ENCODE measurements around the gene ZCCHC24. TPM values are rescaled to one million over a fixed set of nuclear protein-coding genes. Genes with fewer than 3 reads are reported as not detected.

Gene ZCCHC24
- total RNA-seq, 2 experiments from 2014 or later = 0.52 to 0.73 TPM

- Mint-ChIP-seq H3K27me3 (no peaks in the 10 kb centered on the region), H3K36me3 (ENCODE audit: low read depth) (no peaks in the 10 kb centered on the region), H3K9me3 (no peaks in the 10 kb centered on the region), H3K4me1 (no peaks in the 10 kb centered on the region), H3K27ac (no peak overlapping the region), H3K4me3 (no peak overlapping the region)
- ChIA-PET CTCF (interaction anchor here (0.6 to 0.9 kb wide), 2 partner anchors 55 to 104 kb away, joined by 3 to 4 read pairs; no protein-coding TSS in a partner anchor), POLR2A (no interaction called here)
- no peak for DNase-seq
Observed at GRCh38 chr10:79405995-79406515, 39.4 kb downstream of the ZCCHC24 start.

- H3K4me3 Mint-ChIP-seq = no peak overlapping the region
Observed at GRCh38 chr10:79405221-79405994, 40.0 kb downstream of the ZCCHC24 start.

GRCh38 chr10:79404690-79405131 is 40.7 kb downstream of the ZCCHC24 start:
- H3K4me1 Mint-ChIP-seq = peaks cover 1% of the 10 kb centered on the region
- H3K9me3 Mint-ChIP-seq = no peaks in the 10 kb centered on the region
- H3K27ac Mint-ChIP-seq = no peak overlapping the region
- no peak for DNase-seq
- no peaks in the 10 kb centered on the region for H3K27me3 Mint-ChIP-seq
- no peaks in the 10 kb centered on the region for H3K36me3 Mint-ChIP-seq (ENCODE audit: low read depth)
- CTCF ChIA-PET = interaction anchor here (1.1 to 1.4 kb wide), 3 partner anchors 10 to 30 kb away, joined by 3 to 4 read pairs (median 3); no protein-coding TSS in a partner anchor
- POLR2A ChIA-PET = no interaction called here
- H3K4me3 Mint-ChIP-seq = no peak overlapping the region

More at GRCh38 chr10:79405221-79405994, 40.0 kb downstream of the ZCCHC24 start:
- CTCF ChIA-PET = interaction anchor here (0.6 to 1.4 kb wide), 5 partner anchors 9 to 103 kb away, joined by 3 to 4 read pairs (median 3); no protein-coding TSS in a partner anchor
- H3K27me3 Mint-ChIP-seq = no peaks in the 10 kb centered on the region
- H3K9me3 Mint-ChIP-seq = no peaks in the 10 kb centered on the region
- H3K4me1 Mint-ChIP-seq = no peaks in the 10 kb centered on the region
- no peaks in the 10 kb centered on the region for H3K36me3 Mint-ChIP-seq (ENCODE audit: low read depth)
- POLR2A ChIA-PET = no interaction called here
- H3K27ac Mint-ChIP-seq = no peak overlapping the region
- no peak for DNase-seq

GRCh38 chr10:79404231-79404609 is 41.2 kb downstream of the ZCCHC24 start:
- H3K4me1 Mint-ChIP-seq = peaks cover 6% of the 10 kb centered on the region
- no peak for DNase-seq
- H3K27ac Mint-ChIP-seq = no peak overlapping the region
- H3K9me3 Mint-ChIP-seq = no peaks in the 10 kb centered on the region
- H3K36me3 Mint-ChIP-seq (ENCODE audit: low read depth) = no peaks in the 10 kb centered on the region
- H3K4me3 Mint-ChIP-seq = no peak overlapping the region
- no peaks in the 10 kb centered on the region for H3K27me3 Mint-ChIP-seq
- CTCF ChIA-PET = interaction anchor here (1.2 to 1.4 kb wide), 2 partner anchors 10 to 29 kb away, joined by 3 to 4 read pairs; no protein-coding TSS in a partner anchor
- POLR2A ChIA-PET = no interaction called here

GRCh38 chr10:79403441-79404230 is 41.8 kb downstream of the ZCCHC24 start:
- Mint-ChIP-seq H3K27me3 (no peaks in the 10 kb centered on the region), H3K36me3 (ENCODE audit: low read depth) (no peaks in the 10 kb centered on the region), H3K4me3 (no peak overlapping the region), H3K27ac (peak overlapping the region; percentile 25), H3K9me3 (no peaks in the 10 kb centered on the region), H3K4me1 (peaks cover 6% of the 10 kb centered on the region)
- ChIA-PET CTCF (no interaction called here), POLR2A (no interaction called here)
- DNase-seq = no peak

- Mint-ChIP-seq H3K9me3 (no peaks in the 10 kb centered on the region), H3K27ac (no peak overlapping the region), H3K36me3 (ENCODE audit: low read depth) (no peaks in the 10 kb centered on the region), H3K4me1 (peaks cover 6% of the 10 kb centered on the region), H3K4me3 (no peak overlapping the region), H3K27me3 (no peaks in the 10 kb centered on the region)
- ChIA-PET CTCF (no interaction called here), POLR2A (no interaction called here)
- no peak for DNase-seq
Observed at GRCh38 chr10:79402951-79403350, 42.5 kb downstream of the ZCCHC24 start.

- Mint-ChIP-seq H3K4me1 (peaks cover 6% of the 10 kb centered on the region), H3K36me3 (ENCODE audit: low read depth) (no peaks in the 10 kb centered on the region), H3K4me3 (no peak overlapping the region), H3K27me3 (no peaks in the 10 kb centered on the region), H3K9me3 (no peaks in the 10 kb centered on the region), H3K27ac (no peak overlapping the region)
- ChIA-PET CTCF (no interaction called here), POLR2A (no interaction called here)
- no peak for DNase-seq
Observed at GRCh38 chr10:79402625-79402946, 42.8 kb downstream of the ZCCHC24 start.

GRCh38 chr10:79401015-79401921 is 44.2 kb downstream of the ZCCHC24 start:
- H3K27ac Mint-ChIP-seq = no peak overlapping the region
- ChIA-PET POLR2A (no interaction called here), CTCF (interaction anchor here (0.9 to 1.2 kb wide), 2 partner anchors 10 to 60 kb away, joined by 3 read pairs; no protein-coding TSS in a partner anchor)
- H3K4me3 Mint-ChIP-seq = no peak overlapping the region
- no peaks in the 10 kb centered on the region for H3K36me3 Mint-ChIP-seq (ENCODE audit: low read depth)
- DNase-seq = no peak
- no peaks in the 10 kb centered on the region for H3K27me3 Mint-ChIP-seq
- no peaks in the 10 kb centered on the region for H3K9me3 Mint-ChIP-seq
- H3K4me1 Mint-ChIP-seq = peaks cover 6% of the 10 kb centered on the region

- no peak overlapping the region for H3K27ac Mint-ChIP-seq
- H3K27me3 Mint-ChIP-seq = no peaks in the 10 kb centered on the region
Observed at GRCh38 chr10:79400146-79401004, 45.0 kb downstream of the ZCCHC24 start.

GRCh38 chr10:79399223-79399831 is 46.1 kb downstream of the ZCCHC24 start:
- ChIA-PET CTCF (no interaction called here), POLR2A (no interaction called here)
- Mint-ChIP-seq H3K9me3 (no peaks in the 10 kb centered on the region), H3K4me3 (no peak overlapping the region), H3K36me3 (ENCODE audit: low read depth) (no peaks in the 10 kb centered on the region), H3K27me3 (no peaks in the 10 kb centered on the region), H3K4me1 (peaks cover 6% of the 10 kb centered on the region), H3K27ac (no peak overlapping the region)
- no peak for DNase-seq

More at GRCh38 chr10:79400146-79401004, 45.0 kb downstream of the ZCCHC24 start:
- peaks cover 6% of the 10 kb centered on the region for H3K4me1 Mint-ChIP-seq
- DNase-seq = peak; percentile 40
- ChIA-PET CTCF (interaction anchor here (0.9 to 1.2 kb wide), 2 partner anchors 9 to 61 kb away, joined by 3 read pairs; no protein-coding TSS in a partner anchor), POLR2A (no interaction called here)
- no peaks in the 10 kb centered on the region for H3K36me3 Mint-ChIP-seq (ENCODE audit: low read depth)
- H3K4me3 Mint-ChIP-seq = no peak overlapping the region
- H3K9me3 Mint-ChIP-seq = no peaks in the 10 kb centered on the region

GRCh38 chr10:79398642-79399041 is 46.8 kb downstream of the ZCCHC24 start:
- POLR2A ChIA-PET = no interaction called here
- no peaks in the 10 kb centered on the region for H3K9me3 Mint-ChIP-seq
- no peaks in the 10 kb centered on the region for H3K36me3 Mint-ChIP-seq (ENCODE audit: low read depth)
- no peaks in the 10 kb centered on the region for H3K27me3 Mint-ChIP-seq
- H3K4me1 Mint-ChIP-seq = peaks cover 6% of the 10 kb centered on the region
- CTCF ChIA-PET = interaction anchor here (0.6 to 0.9 kb wide), 2 partner anchors 70 to 97 kb away, joined by 3 to 4 read pairs; no protein-coding TSS in a partner anchor
- H3K4me3 Mint-ChIP-seq = no peak overlapping the region
- no peak overlapping the region for H3K27ac Mint-ChIP-seq
- no peak for DNase-seq

All from activated CD4-positive, alpha-beta T cell treated with anti-CD3 and anti-CD28 coated beads, Interleukin-2, amount 10 ng/mL, durations not matched to agents 7 days and 5 days (primary cell).